Neural cell (in vitro differentiated cells): Measurements from ENCODE around the gene HRAS. TPM values are rescaled to one million over a fixed set of nuclear protein-coding genes. Genes with fewer than 3 reads are reported as not detected.
A peak's percentile ranks its signal among the peaks of the same experiment; 100 is the strongest.
"Not testable (repeated sequence)": the region's sequence is repeated elsewhere in the genome, so short reads cannot be mapped to it uniquely, and the experiment has no call there.

ENCODE experiments used
- H2AFZ ChIP-seq: fragments of 200-600, 300-800 bp; sonication (generic), shearing (Covaris generic); 2 replicates; pipeline ENCODE4 v1.6.0; 2014; ENCODE audit warnings: low read depth, mild to moderate bottlenecking, antibody characterized with exemption, low read length, moderate library complexity
- H3F3A ChIP-seq: fragments of 200-600 bp; shearing (Covaris generic); 2 replicates; pipeline ENCODE4 v1.6.1; 2016; ENCODE audit warnings: mild to moderate bottlenecking, moderate library complexity, mixed read lengths, antibody characterized with exemption, low read length; ENCODE audit not compliant: insufficient read depth, poor library complexity, severe bottlenecking
- H3K27ac ChIP-seq: fragments of 200-600, 300-800 bp; sonication (generic), shearing (Covaris generic); 2 replicates; pipeline ENCODE4 v1.5.1; 2014; ENCODE audit warnings: mild to moderate bottlenecking, low read length, moderate library complexity
- H3K27me3 ChIP-seq: fragments of 300-800, 200-600 bp; sonication (generic), shearing (Covaris generic); 2 replicates; pipeline ENCODE4 v1.6.0; 2014; ENCODE audit warnings: mild to moderate bottlenecking, low read depth, low read length, moderate library complexity; ENCODE audit not compliant: insufficient read depth
- H3K36me3 ChIP-seq: fragments of 300-800, 200-600 bp; sonication (generic), shearing (Covaris generic); 2 replicates; pipeline ENCODE4 v1.5.1; 2014; ENCODE audit warnings: mild to moderate bottlenecking, antibody characterized with exemption, low read length, moderate library complexity; ENCODE audit not compliant: insufficient read depth
- H3K4me2 ChIP-seq: fragments of 300-800, 200-600 bp; sonication (generic), shearing (Covaris generic); 2 replicates; pipeline ENCODE4 v1.6.0; 2014; ENCODE audit warnings: mild to moderate bottlenecking, low read length
- H3K4me3 ChIP-seq: fragments of 300-800, 200-600 bp; sonication (generic), shearing (Covaris generic); 2 replicates; pipeline ENCODE4 v1.5.1; 2014; ENCODE audit warnings: mild to moderate bottlenecking, low read length, moderate library complexity
- H3K79me2 ChIP-seq: fragments of 200-600 bp; shearing (Covaris generic); replicated peaks from 2 replicates; pipeline ENCODE4 v1.6.0; 2014; ENCODE audit warnings: mild to moderate bottlenecking, low read length, moderate library complexity; ENCODE audit not compliant: insufficient read depth
- H3K9ac ChIP-seq: fragments of 300-800, 200-600 bp; sonication (generic), shearing (Covaris generic); 2 replicates; pipeline ENCODE4 v1.6.1; 2016; ENCODE audit warnings: mild to moderate bottlenecking, low read length, mixed read lengths
- H3K9me2 ChIP-seq: fragments of 200-600 bp; shearing (Covaris generic); 2 replicates; pipeline ENCODE4 v1.6.1; 2016; ENCODE audit warnings: mild to moderate bottlenecking, low read length, mixed read lengths; ENCODE audit not compliant: insufficient read depth
- H3K9me3 ChIP-seq: fragments of 200-600, 300-800 bp; sonication (generic), shearing (Covaris generic); 2 replicates; pipeline ENCODE4 v1.6.1; 2016; ENCODE audit warnings: mild to moderate bottlenecking, mixed run types, low read length, moderate library complexity, mixed read lengths
- H4K20me1 ChIP-seq: fragments of 200-600 bp; shearing (Covaris generic); 2 replicates; pipeline ENCODE4 v1.6.1; 2016; ENCODE audit warnings: mild to moderate bottlenecking, mixed run types; ENCODE audit not compliant: insufficient read depth
- CTCF ChIP-seq: fragments of 450-650 bp; IDR thresholded peaks from 2 replicates; pipeline ENCODE4 v1.5.1; 2014; ENCODE audit warnings: antibody characterized with exemption, mild to moderate bottlenecking, moderate library complexity; ENCODE audit not compliant: poor library complexity, severe bottlenecking
- EP300 ChIP-seq: fragments of 450-650 bp; conservative IDR thresholded peaks from 2 replicates; pipeline ENCODE4 v1.6.1; 2014; ENCODE audit warnings: antibody characterized with exemption, mild to moderate bottlenecking, moderate library complexity; ENCODE audit not compliant: poor library complexity, severe bottlenecking
- EZH2 ChIP-seq: fragments of 200-600, 300-800 bp; shearing (Covaris generic), sonication (generic); IDR thresholded peaks from 2 replicates; pipeline ENCODE4 v1.6.1; 2014; ENCODE audit warnings: antibody characterized with exemption, low read length, borderline replicate concordance, mild to moderate bottlenecking; ENCODE audit not compliant: insufficient read depth, poor library complexity, severe bottlenecking
- POLR2AphosphoS5 ChIP-seq: IDR thresholded peaks from 2 replicates; pipeline ENCODE4 v1.6.1; 2012
- RAD21 ChIP-seq: fragments of 450-650 bp; conservative IDR thresholded peaks from 2 replicates; pipeline ENCODE4 v1.6.1; 2014; ENCODE audit warnings: antibody characterized with exemption, mild to moderate bottlenecking, moderate library complexity
- TAF1 ChIP-seq: IDR thresholded peaks from 2 replicates; pipeline ENCODE4 v1.6.1; 2012; ENCODE audit warnings: low read depth
- polyA plus RNA-seq: library from polyadenylated mRNA; depleted of rRNA; stranded (reverse); fragments of >200 nt; gene quantifications from 2 replicates; pipeline ENCODE4 v1.2.3, GENCODE V29; 2014
- TF ChIP-seq, protein P1 (sequence below): IDR thresholded peaks from 2 replicates; pipeline ENCODE4 v1.6.1; 2012; ENCODE audit warnings: borderline replicate concordance

Gene HRAS
- polyA plus RNA-seq, 1 donor from 2014 or later = 120 TPM

GRCh38 chr11:518463-519202, 16.7 kb downstream of the HRAS start:
- no peaks in the 10 kb centered on the region for H3F3A ChIP-seq
- no peaks in the 10 kb centered on the region for H3K9me2 ChIP-seq
- no peak overlapping the region for H2AFZ ChIP-seq
- H3K79me2 ChIP-seq = no peaks in the 10 kb centered on the region
- TF ChIP-seq RAD21 = no peak
- TF ChIP-seq EZH2 = no peak
- peak; percentile 51 for TF ChIP-seq CTCF
- TF ChIP-seq EP300 = no peak
- TF ChIP-seq, protein P1, sequence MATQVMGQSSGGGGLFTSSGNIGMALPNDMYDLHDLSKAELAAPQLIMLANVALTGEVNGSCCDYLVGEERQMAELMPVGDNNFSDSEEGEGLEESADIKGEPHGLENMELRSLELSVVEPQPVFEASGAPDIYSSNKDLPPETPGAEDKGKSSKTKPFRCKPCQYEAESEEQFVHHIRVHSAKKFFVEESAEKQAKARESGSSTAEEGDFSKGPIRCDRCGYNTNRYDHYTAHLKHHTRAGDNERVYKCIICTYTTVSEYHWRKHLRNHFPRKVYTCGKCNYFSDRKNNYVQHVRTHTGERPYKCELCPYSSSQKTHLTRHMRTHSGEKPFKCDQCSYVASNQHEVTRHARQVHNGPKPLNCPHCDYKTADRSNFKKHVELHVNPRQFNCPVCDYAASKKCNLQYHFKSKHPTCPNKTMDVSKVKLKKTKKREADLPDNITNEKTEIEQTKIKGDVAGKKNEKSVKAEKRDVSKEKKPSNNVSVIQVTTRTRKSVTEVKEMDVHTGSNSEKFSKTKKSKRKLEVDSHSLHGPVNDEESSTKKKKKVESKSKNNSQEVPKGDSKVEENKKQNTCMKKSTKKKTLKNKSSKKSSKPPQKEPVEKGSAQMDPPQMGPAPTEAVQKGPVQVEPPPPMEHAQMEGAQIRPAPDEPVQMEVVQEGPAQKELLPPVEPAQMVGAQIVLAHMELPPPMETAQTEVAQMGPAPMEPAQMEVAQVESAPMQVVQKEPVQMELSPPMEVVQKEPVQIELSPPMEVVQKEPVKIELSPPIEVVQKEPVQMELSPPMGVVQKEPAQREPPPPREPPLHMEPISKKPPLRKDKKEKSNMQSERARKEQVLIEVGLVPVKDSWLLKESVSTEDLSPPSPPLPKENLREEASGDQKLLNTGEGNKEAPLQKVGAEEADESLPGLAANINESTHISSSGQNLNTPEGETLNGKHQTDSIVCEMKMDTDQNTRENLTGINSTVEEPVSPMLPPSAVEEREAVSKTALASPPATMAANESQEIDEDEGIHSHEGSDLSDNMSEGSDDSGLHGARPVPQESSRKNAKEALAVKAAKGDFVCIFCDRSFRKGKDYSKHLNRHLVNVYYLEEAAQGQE = no peak
- no peak for TF ChIP-seq TAF1
- no peak for TF ChIP-seq POLR2AphosphoS5
- no peaks in the 10 kb centered on the region for H3K36me3 ChIP-seq
- no peak overlapping the region for H3K4me3 ChIP-seq
- no peak overlapping the region for H3K9ac ChIP-seq
- no peak overlapping the region for H3K4me2 ChIP-seq
- no peak overlapping the region for H3K27ac ChIP-seq
- H4K20me1 ChIP-seq = no peaks in the 10 kb centered on the region
- H3K9me3 ChIP-seq = no peaks in the 10 kb centered on the region
- H3K27me3 ChIP-seq = no peaks in the 10 kb centered on the region

GRCh38 chr11:516918-517685, 18.3 kb downstream of the HRAS start:
- not testable (repeated sequence) for H3K79me2 ChIP-seq, H3K4me2 ChIP-seq, H4K20me1 ChIP-seq, H3K27me3 ChIP-seq, H3F3A ChIP-seq, H3K4me3 ChIP-seq, H3K9ac ChIP-seq, H3K27ac ChIP-seq, H3K9me3 ChIP-seq, H2AFZ ChIP-seq, H3K36me3 ChIP-seq, H3K9me2 ChIP-seq
